ENCODE results near the gene ERAP2.

ERAP2 gene

DNA sequence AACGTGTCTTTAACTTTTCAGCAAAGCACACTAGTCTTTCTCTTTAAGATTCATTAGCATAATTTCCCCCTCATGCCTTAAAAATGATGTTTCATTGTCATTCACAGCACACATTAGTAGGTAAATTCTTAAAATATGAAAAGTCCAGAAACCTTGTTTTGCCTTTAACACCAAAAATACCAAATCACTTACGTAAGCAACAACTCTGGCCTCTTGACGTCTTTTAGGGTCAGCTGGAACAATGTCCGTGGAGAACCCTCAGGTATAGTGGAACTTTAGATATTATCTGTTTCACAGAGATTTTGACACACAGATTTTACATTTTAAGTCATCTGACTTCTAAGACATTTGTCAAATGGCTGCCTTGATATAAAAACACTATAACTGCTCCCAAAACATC lies 90.5 kb downstream of the ERAP2 start:
- no peak for DNase-seq (ENCODE audit: low read depth)

DNA sequence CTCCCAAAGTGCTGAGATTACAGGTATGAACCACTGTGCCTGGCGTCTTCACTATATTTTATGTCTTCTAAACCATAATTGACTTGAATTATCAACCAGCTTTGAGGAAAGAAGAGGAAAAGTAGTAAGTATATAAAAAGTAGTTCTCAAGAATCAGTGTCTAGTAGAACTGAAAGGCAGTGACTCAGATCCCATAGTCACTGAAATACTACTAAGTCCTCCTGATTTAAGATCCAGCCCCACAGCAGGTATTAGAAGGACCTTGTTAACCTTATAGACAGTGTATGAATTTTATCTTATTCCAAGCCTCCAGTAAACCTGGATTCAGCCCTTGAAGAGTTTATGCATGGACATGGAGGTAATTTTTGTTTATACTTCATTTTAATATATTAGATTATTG lies 91.1 kb downstream of the ERAP2 start:
- no peak for DNase-seq (ENCODE audit: low read depth)

DNA sequence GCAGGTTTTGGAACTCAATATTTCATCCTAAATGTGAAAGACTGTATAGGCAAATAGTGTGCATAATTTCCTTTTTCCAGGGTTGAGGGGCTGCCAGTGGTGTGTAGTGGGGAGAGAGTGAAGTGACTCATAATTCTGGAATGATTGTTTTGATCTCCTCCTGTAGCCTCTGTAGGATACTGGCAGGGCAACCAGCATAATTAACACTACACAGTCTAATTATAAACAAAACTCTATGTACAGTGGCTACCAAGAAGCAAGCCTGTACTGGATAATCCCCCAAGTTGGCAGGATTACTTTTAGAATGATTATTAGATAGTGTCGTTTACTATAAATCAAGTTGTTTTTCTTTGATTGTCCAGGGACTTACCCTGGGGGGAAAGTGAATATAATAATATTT lies 91.8 kb downstream of the ERAP2 start:
- peak; percentile 11 for DNase-seq (ENCODE audit: low read depth)

GRCh38 chr5:96968614-96969013 lies 92.3 kb downstream of the ERAP2 start:
- DNase-seq (ENCODE audit: low read depth): no peak
